ENCODE measurements around the gene ARF4.
"Not testable (repeated sequence)": the region's sequence is repeated elsewhere in the genome, so short reads cannot be mapped to it uniquely, and the experiment has no call there.

The ARF4 gene

GRCh38 chr3:57597127-57597923, at the start of gene ARF4:
Gene ARF4, minus strand, starts transcription at chr3:57597344. Its CDS starts 204 bp downstream, at chr3:57597140.
- DNase-seq: peak; percentile 99

DNA sequence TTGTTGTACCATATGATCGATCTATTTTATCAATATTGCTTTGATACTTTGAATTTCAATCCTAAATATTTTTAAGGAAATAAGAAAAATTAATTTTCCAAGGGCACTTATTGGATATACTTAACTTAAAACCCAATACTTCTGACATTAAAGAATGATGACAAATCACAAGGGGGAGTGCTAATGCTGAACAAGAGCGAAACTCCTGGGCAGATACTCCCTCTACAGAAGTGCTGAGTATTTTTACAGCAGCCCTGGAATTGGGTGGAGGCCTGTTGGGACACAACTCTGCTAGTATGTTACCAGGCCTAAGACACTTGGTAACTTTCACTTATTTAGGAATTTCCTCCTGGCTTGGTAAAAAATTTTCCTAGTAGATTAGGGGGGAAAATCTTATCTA, 49.6 kb upstream of the ARF4 start:
- DNase-seq: peak; percentile 30

- no peak for DNase-seq
Measured at GRCh38 chr3:57644740-57645139, 47.6 kb upstream of the ARF4 start.

GRCh38 chr3:57637391-57637790, 40.2 kb upstream of the ARF4 start:
- DNase-seq: no peak

DNA sequence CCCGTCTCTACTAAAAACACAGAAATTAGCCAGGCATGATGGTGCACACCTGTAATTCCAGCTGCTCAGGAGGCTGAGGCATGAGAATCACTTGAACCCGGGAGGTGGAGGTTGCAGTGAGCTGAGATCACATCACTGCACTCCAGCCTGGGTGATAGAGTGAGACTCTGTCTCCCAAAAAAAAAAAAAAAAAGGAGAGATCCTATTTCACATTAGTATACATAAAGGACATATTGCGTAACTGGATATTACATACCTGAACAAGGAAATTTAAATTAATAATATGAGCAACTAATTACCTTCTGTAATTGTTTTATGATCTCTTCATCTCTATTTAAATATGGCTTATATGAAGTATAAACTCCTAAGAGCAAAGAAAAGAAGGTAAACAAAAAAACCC, 37.1 kb upstream of the ARF4 start:
- not testable (repeated sequence) for DNase-seq

GRCh38 chr3:57627976-57628375, 30.8 kb upstream of the ARF4 start:
- no peak for DNase-seq

DNA sequence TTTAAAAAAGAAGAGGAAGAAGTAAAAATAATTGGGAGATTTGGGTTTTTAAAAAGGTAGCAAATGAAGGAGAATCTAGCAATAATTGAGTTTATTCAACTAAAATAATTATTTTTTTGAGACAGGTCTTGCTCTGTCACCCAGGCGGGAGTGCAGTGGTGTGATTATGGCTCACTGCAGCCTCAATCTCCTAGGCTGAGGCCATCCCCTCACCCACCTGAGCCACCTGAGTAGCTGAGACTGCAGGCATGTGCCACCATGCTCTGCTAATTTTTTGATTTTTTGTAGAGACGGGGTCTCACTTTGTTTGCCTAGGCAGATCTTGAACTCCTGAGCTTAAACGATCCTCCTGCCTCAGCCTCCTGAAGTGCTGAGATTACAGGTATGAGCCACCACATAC, 27.7 kb upstream of the ARF4 start:
- DNase-seq: no peak

- DNase-seq: no peak
Measured at GRCh38 chr3:57622362-57622761, 25.2 kb upstream of the ARF4 start.

DNA sequence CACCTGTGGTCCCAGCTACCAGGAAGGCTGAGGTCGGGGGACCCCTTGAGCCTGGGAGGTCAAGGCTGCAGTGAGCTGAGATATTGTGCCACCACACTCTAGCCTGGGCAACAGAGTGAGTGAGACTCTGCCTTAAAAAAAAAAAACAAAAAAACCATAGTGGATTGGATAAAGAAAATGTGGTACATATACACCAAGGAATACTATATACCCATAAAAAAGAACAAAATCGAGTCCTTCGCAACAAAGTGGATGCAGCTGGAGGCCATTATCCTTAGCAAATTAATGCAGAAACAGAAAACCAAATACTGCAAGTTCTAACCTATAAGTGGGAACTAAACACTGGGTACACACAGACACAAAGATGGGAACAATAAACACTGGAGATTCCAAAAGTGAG, 20.6 kb upstream of the ARF4 start:
- no peak for DNase-seq

- no peak for DNase-seq
Measured at GRCh38 chr3:57616233-57616632, 19.1 kb upstream of the ARF4 start.

- DNase-seq: not testable (repeated sequence)
Measured at GRCh38 chr3:57611870-57612269, 14.7 kb upstream of the ARF4 start.

- no peak for DNase-seq
Measured at GRCh38 chr3:57605683-57606082, 8.5 kb upstream of the ARF4 start.

GRCh38 chr3:57604971-57605370, 7.8 kb upstream of the ARF4 start:
- no peak for DNase-seq

GRCh38 chr3:57600195-57600594, 3.1 kb upstream of the ARF4 start:
- no peak for DNase-seq

DNA sequence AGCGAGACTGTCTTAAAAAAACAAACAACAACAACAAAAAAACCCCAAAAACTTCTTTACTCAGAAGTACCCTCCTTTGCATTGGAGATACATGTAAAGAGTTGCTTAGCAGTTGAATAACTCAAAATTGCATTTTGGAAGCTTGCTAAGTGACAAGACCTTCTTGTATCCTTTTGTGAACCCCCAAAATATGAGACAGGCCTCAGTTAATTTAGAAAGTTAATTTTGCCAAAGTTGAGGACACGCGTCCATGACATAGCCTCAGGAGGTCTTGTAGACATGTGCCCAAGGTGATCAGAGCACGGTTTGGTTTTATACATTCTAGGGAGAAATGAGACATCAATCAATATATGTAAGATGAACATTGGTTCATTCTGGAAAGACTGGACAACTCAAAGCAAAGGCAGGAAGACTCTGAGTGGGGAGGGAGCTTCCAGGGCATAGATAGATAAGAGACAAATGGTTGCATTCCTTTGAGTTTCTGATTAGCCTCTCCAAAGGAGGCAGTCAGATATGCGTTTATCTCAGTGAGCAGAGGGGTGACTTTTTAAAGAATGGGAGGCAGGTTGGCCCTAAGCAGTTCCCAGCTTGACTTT, 1.7 kb upstream of the ARF4 start:
- DNase-seq: peak; percentile 88

- peak; percentile 81 for DNase-seq
Measured at GRCh38 chr3:57596495-57597126, 533 bp downstream of the ARF4 start.

DNA sequence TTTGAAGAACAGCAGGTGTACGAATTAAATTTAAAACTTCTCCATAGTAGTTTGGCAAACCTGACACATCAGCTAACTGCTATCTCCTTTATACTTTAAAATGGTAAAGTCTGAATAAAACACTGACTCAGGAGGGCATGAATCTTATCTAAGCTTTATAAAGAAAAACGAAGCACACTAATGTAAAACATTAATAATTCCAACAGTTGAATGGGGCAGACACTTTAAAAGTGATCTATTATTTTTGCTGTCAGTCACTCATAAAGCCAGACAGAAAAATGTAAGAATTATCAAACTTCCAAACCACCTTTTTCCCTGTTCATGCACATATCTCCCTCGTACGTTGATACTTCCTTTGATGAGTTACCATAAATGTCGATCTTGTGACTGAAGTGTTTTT, 2.6 kb downstream of the ARF4 start:
- DNase-seq: no peak

GRCh38 chr3:57594144-57594543, 3.0 kb downstream of the ARF4 start:
- no peak for DNase-seq

GRCh38 chr3:57592306-57592705, 4.8 kb downstream of the ARF4 start:
- no peak for DNase-seq

DNA sequence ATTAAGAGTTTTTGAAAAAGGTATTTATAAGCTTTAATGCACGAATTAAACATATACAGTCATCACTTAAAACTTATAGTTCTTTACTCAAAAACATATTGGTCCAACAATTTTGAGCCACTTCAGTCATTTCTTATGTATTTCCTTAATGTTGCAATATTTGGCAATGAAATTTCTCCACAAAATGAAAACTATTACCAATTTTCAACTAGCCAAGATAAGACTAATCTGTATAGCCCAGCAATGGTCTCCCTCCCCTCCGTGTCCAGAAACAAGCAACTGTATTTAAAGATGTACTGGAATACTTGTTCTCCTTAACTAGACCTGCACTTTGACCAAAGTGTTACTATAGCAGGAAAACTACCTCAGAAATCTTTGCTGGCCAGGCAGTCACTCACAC, 9.2 kb downstream of the ARF4 start:
- peak; percentile 71 for DNase-seq

GRCh38 chr3:57586778-57587177, 10.4 kb downstream of the ARF4 start:
- no peak for DNase-seq

DNA sequence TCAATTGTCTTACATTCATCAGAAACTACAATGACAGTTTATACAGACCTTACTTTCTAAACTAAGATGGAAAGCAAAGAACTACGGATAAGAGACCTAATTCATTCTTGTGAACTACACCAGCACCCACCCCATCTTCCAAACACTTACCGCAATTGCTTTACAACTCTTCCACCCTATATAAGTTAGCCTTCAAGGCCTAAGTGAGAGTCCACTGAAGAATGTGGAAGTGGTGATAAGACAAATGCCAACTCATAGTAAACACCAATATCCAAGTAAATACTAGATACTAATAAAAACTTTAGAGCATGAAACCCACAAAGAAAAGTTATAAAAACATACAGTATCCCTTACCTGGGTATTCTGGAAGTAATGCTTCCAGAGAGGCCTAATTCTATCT, 13.6 kb downstream of the ARF4 start:
- DNase-seq: peak; percentile 36

GRCh38 chr3:57582474-57583168, 14.5 kb downstream of the ARF4 start:
- DNase-seq: peak; percentile 24

- DNase-seq: no peak
Measured at GRCh38 chr3:57577801-57578200, 19.3 kb downstream of the ARF4 start.

Data from OCI-M1 (cell line).